Smooth muscle cell (in vitro differentiated cells): Measurements from ENCODE around the gene PLXNA4. TPM values are rescaled to one million over a fixed set of nuclear protein-coding genes. Genes with fewer than 3 reads are reported as not detected.

Experiments
- DNase-seq: peaks from one replicate; lab custom pipeline; 2025; ENCODE audit not compliant: unreplicated experiment; lab: John Stamatoyannopoulos, UW
- H2AFZ ChIP-seq: fragments of 200-600 bp; sonication (generic); 2 replicates; pipeline ENCODE4 v1.6.0; 2016; ENCODE audit warnings: antibody characterized with exemption, low read depth, mild to moderate bottlenecking
- H3F3A ChIP-seq: fragments of 200-600 bp; sonication (generic); 2 replicates; pipeline ENCODE4 v1.6.0; 2017; ENCODE audit warnings: antibody characterized with exemption, low read depth
- H3K27ac ChIP-seq: fragments of 200-600 bp; sonication (generic); 2 replicates; pipeline ENCODE4 v1.5.1; 2016; ENCODE audit warnings: low read depth, mild to moderate bottlenecking
- H3K27me3 ChIP-seq: fragments of 200-600 bp; sonication (generic); 2 replicates; pipeline ENCODE4 v1.6.1; 2016; ENCODE audit warnings: low read depth, mild to moderate bottlenecking
- H3K36me3 ChIP-seq: fragments of 200-600 bp; sonication (generic); 2 replicates; pipeline ENCODE4 v1.5.1; 2016; ENCODE audit warnings: low read depth
- H3K4me1 ChIP-seq: fragments of 200-600 bp; sonication (generic); 2 replicates; pipeline ENCODE4 v1.5.1; 2016; ENCODE audit warnings: low read depth
- H3K4me2 ChIP-seq: fragments of 200-600 bp; sonication (generic); 2 replicates; pipeline ENCODE4 v1.6.0; 2016; ENCODE audit warnings: mild to moderate bottlenecking
- H3K4me3 ChIP-seq: fragments of 200-600 bp; sonication (generic); 2 replicates; pipeline ENCODE4 v1.5.1; 2016; ENCODE audit warnings: mild to moderate bottlenecking
- H3K79me2 ChIP-seq: fragments of 200-600 bp; sonication (generic); 2 replicates; pipeline ENCODE4 v1.6.0; 2016; ENCODE audit warnings: low read depth, mild to moderate bottlenecking
- H3K9ac ChIP-seq: fragments of 200-600 bp; sonication (generic); 2 replicates; pipeline ENCODE4 v1.6.0; 2016; ENCODE audit warnings: low read depth
- H3K9me3 ChIP-seq: fragments of 200-600 bp; sonication (generic); replicated peaks from 2 replicates; pipeline ENCODE4 v1.5.1; 2016; ENCODE audit warnings: low read depth
- H4K20me1 ChIP-seq: fragments of 200-600 bp; sonication (generic); 2 replicates; pipeline ENCODE4 v1.6.0; 2016; ENCODE audit warnings: low read depth
- WGBS: methylation state at CpG from one replicate; pipeline ENCODE4 v1.1.7; 2016; ENCODE audit warnings: low lambda C conversion rate; 5-methylcytosine and 5-hydroxymethylcytosine counted together
- polyA plus RNA-seq: library from polyadenylated mRNA; unstranded; fragments of >200 nt; fragmentation: Nextera tagmentation; extraction: Ambion mirVana; gene quantifications from 2 replicates; pipeline ENCODE4 v1.2.1, GENCODE V29; 2016
- total RNA-seq: library from RNA; depleted of rRNA; stranded (reverse); fragments of >200 nt; gene quantifications from 2 replicates; pipeline ENCODE4 v1.2.3, GENCODE V29; 2014
- TF ChIP-seq, protein P1 (sequence below): fragments of 200-600 bp; sonication (generic); IDR thresholded peaks from 2 replicates; pipeline ENCODE4 v1.5.1; 2017; ENCODE audit warnings: borderline replicate concordance, mild to moderate bottlenecking, antibody characterized with exemption; ENCODE audit not compliant: insufficient read depth, poor library complexity, severe bottlenecking

Gene PLXNA4
- total and polyA plus RNA-seq, 2 experiments from 2014 or later: 8.5 to 9.9 TPM

- Histone ChIP-seq H3K27ac (no peak overlapping the region), H3K79me2 (no peaks in the 10 kb centered on the region), H3K27me3 (peaks cover 13% of the 10 kb centered on the region), H3K4me1 (no peaks in the 10 kb centered on the region), H4K20me1 (no peaks in the 10 kb centered on the region), H3K9me3 (no peaks in the 10 kb centered on the region), H3K4me3 (no peak overlapping the region), H2AFZ (no peak overlapping the region), H3F3A (no peaks in the 10 kb centered on the region), H3K36me3 (no peaks in the 10 kb centered on the region), H3K4me2 (no peak overlapping the region), H3K9ac (no peak overlapping the region)
- no peak for DNase-seq
- 78% methylated on average over 4 of the region's 4 CpGs for WGBS
- TF ChIP-seq, protein P1, sequence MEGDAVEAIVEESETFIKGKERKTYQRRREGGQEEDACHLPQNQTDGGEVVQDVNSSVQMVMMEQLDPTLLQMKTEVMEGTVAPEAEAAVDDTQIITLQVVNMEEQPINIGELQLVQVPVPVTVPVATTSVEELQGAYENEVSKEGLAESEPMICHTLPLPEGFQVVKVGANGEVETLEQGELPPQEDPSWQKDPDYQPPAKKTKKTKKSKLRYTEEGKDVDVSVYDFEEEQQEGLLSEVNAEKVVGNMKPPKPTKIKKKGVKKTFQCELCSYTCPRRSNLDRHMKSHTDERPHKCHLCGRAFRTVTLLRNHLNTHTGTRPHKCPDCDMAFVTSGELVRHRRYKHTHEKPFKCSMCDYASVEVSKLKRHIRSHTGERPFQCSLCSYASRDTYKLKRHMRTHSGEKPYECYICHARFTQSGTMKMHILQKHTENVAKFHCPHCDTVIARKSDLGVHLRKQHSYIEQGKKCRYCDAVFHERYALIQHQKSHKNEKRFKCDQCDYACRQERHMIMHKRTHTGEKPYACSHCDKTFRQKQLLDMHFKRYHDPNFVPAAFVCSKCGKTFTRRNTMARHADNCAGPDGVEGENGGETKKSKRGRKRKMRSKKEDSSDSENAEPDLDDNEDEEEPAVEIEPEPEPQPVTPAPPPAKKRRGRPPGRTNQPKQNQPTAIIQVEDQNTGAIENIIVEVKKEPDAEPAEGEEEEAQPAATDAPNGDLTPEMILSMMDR: no peak
These were observed 485.8 kb downstream of the PLXNA4 start for GRCh38 chr7:132090444-132090843.

- 30% methylated on average over 3 of the region's 3 CpGs for WGBS
- Histone ChIP-seq H3K36me3 (no peaks in the 10 kb centered on the region), H3K4me2 (no peak overlapping the region), H3F3A (no peaks in the 10 kb centered on the region), H3K79me2 (no peaks in the 10 kb centered on the region), H3K9me3 (no peaks in the 10 kb centered on the region), H3K4me3 (no peak overlapping the region), H3K4me1 (no peaks in the 10 kb centered on the region), H3K27ac (no peak overlapping the region), H4K20me1 (no peaks in the 10 kb centered on the region), H3K9ac (no peak overlapping the region), H2AFZ (no peak overlapping the region), H3K27me3 (peaks cover 2% of the 10 kb centered on the region)
- no peak for DNase-seq
- TF ChIP-seq, protein P1: no peak
These were observed 486.9 kb downstream of the PLXNA4 start for GRCh38 chr7:132089356-132089755.

DNA sequence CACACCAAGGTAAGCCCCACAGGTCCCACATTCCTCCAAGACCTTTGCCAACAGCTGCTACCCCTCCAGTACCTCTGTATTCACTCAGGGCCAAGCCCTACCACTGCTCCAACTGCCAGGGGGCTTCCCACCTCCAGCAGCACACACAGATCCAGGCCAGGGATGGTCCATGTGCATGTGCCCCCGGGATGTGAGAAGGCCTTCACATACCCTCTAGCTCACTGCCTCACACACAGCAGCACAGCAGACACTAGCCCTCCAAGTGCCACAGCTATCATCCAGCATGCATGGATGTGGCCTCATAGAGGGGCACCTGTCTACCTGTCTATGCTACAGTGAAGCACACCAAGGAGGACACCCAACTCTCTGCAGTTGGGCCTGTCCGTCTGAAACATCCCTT, 488.8 kb downstream of the PLXNA4 start:
- DNase-seq: no peak
- Histone ChIP-seq H2AFZ (no peak overlapping the region), H3K27me3 (no peaks in the 10 kb centered on the region), H3K9ac (no peak overlapping the region), H3K4me2 (no peak overlapping the region), H3K4me3 (no peak overlapping the region), H3K9me3 (no peaks in the 10 kb centered on the region), H4K20me1 (no peaks in the 10 kb centered on the region), H3K36me3 (no peaks in the 10 kb centered on the region), H3F3A (no peaks in the 10 kb centered on the region), H3K79me2 (no peaks in the 10 kb centered on the region), H3K27ac (no peak overlapping the region), H3K4me1 (no peaks in the 10 kb centered on the region)
- TF ChIP-seq, protein P1: no peak
- 100% methylated on average over 2 of the region's 2 CpGs for WGBS

- TF ChIP-seq, protein P1: no peak
- H3K4me2 ChIP-seq: no peak overlapping the region
- H3K9ac ChIP-seq: no peak overlapping the region
- H3K4me3 ChIP-seq: no peak overlapping the region
- H3K79me2 ChIP-seq: no peaks in the 10 kb centered on the region
- no peak overlapping the region for H3K27ac ChIP-seq
- no peaks in the 10 kb centered on the region for H3K9me3 ChIP-seq
- peaks cover 11% of the 10 kb centered on the region for H3K4me1 ChIP-seq
- H3K27me3 ChIP-seq: no peaks in the 10 kb centered on the region
- 85% methylated on average over 8 of the region's 8 CpGs for WGBS
- H3F3A ChIP-seq: no peaks in the 10 kb centered on the region
- H4K20me1 ChIP-seq: no peaks in the 10 kb centered on the region
- no peak for DNase-seq
- no peak overlapping the region for H2AFZ ChIP-seq
- H3K36me3 ChIP-seq: no peaks in the 10 kb centered on the region
These were observed 491.4 kb downstream of the PLXNA4 start for GRCh38 chr7:132084776-132085388.
